Glomerular endothelial cell (primary cell): ENCODE measurements around the gene YKT6. TPM values are rescaled to one million over a fixed set of nuclear protein-coding genes. Genes with fewer than 3 reads are reported as not detected.
"Not testable (repeated sequence)": the region's sequence is repeated elsewhere in the genome, so short reads cannot be mapped to it uniquely, and the experiment has no call there.

ENCODE experiments used
- DNase-seq: peaks from one replicate; pipeline ENCODE4 v3.0.0-alpha.2; 2011; ENCODE audit warnings: low read depth, low spot score; ENCODE audit errors: extremely low read depth
- total RNA-seq: library from RNA; depleted of rRNA; stranded (reverse); fragments of >200 nt; gene quantifications from 2 replicates; pipeline ENCODE4 v1.2.3, GENCODE V29; 2015

The YKT6 gene
- total RNA-seq, 1 donor from 2014 or later: 110 TPM

DNA sequence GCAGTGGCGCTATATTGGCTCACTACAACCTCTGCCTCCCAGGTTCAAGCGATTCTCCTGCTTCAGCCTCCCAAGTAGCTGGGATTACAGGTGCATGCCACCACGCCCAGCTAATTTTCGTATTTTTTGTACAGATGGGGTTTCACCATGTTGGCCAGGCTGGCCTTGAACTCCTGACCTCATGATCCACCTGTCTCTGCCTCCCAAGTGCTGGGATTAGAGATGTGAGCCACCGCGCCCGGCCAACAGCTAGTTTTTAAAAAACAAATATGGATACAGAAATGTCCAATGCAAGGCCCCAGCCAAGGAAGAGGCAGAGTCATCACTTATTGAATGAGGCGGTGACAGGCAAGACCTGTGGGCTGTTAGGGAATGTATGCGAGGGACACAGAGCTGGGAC, 28.9 kb upstream of the YKT6 start:
- not testable (repeated sequence) for DNase-seq

DNA sequence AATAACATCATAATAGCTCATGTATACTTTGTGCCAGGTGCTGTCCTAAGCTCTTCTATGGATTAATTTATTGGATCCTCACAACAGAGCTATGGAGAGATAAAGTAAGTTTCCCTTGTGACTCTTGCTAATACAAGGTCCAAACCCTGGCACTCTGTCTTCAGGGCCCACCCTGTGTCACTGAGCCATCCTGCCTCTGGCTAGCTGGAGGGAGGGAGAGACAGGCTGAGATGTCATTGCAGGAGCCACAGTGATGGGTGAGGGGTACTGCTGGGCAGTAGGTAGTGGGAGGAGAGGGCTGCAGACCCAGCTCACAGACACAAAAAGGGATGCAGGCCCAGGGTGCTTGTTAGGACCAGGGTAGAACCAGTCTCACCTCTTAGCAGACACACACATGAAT, 28.4 kb upstream of the YKT6 start:
- no peak for DNase-seq

DNA sequence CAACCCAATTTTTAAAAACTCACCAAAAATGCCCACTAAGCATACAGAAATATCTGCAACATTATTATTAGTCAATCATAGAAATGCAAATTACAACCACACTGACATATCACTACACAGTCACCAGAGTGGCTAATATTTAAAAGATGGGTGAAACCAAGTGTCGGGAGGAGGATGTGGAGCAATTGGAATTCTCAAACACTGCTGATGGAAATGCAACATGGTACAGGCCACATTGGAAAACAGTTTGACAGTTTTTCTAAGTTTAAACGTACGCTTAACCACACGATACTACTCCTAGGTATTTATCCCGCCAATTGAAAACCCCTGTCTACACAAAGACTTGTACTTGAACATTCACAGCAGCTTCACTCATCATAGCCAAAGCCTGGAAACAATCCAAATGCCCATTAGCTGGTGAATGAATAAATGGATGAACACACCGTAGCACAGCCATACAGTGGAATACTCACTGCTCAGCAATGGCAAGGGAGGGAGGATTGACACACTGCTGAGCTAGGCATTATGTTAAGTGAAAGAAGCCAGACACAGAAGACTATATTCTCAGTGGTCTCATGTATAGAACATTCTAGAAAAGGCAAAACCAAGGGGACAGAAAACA, 27.9 kb upstream of the YKT6 start:
- no peak for DNase-seq

DNA sequence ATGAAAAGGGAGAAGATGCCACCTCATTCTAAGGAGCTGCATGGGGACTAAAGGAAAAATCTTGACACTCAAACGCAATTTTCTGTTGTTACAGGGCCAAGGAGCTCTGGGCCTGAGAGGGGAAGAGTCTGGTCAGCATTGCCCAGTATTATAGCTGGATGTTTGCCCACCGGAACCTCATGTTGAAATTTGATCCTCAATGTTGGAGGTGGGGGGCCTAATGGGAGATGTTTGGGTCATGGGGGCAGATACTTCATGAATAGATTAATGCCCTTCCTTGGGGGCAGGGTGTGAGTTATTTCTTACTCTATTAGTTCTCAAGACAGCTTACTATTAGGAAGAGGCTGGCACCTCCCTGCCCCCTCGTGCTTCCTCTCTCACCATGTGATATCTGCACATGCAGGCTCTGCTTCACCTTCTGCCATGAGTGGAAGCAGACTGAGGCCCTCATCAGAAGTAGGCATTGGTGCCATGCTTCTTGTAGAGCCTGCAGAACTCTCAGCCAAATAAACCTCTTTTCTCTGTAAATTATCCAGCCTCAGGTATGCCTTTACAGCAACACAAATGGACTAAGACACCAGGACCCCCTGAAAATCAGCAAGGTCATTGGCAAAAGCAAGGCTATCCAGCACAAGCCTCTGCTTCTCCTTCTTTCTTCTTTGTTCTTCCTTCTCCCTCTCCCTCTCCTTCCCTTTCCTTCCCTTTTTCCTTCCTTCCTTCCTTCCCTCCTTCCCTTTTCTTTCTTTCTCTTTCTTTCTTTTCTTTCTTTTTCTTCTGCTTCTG, 26.7 kb upstream of the YKT6 start:
- DNase-seq: no peak

DNA sequence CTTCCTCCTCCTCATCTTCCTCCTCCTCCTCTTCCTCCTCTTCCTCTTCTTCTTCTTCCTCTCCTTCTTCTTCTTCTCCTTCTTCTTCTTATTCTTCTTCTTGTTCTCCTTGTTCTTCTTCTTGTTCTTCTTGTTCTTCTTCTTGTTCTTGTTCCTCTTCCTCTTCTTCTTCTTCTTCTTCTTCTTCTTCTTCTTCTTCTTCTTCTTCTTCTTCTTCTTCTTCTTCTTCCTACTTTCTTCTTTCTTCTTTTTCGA, 26.2 kb upstream of the YKT6 start:
- not testable (repeated sequence) for DNase-seq

DNA sequence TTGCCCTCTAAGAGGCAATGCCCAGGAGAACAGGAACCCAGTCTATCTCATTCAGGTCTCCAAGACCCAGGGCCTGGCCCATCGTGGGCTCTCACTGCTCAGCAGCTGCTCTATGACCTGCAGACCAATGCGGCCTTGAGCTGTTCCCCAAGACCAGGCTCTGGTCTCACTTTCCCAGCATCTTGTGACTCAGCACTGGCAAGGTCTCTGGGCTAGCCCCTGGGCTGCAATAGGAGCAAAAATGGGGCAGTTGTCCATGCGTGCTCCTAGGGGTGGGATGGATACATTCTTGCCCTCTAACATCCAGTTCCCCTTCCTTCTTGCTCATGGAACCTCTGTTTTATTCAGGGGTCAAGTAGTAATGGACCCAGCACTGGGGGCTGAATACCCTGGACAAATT, 25.0 kb upstream of the YKT6 start:
- DNase-seq: no peak

DNA sequence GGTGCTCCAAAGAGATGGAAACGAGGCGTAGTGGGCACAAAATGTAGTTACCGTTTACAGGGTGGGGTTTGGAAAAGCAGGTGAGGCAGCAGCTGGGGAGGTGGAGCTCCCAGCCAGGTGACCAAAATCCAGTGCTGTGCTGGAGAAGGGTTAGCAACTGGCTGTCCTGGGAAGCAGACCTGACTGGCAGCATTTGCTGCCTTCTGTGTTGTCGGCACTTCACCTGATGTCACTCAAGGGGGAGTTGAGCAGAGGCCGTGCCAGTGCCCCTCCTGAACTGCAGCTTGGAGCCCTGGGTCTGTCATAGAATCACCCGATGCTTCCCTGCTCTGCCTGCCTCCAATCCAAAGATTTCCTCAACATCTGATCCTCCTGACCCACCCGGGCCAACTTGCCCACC, 24.3 kb upstream of the YKT6 start:
- no peak for DNase-seq

DNA sequence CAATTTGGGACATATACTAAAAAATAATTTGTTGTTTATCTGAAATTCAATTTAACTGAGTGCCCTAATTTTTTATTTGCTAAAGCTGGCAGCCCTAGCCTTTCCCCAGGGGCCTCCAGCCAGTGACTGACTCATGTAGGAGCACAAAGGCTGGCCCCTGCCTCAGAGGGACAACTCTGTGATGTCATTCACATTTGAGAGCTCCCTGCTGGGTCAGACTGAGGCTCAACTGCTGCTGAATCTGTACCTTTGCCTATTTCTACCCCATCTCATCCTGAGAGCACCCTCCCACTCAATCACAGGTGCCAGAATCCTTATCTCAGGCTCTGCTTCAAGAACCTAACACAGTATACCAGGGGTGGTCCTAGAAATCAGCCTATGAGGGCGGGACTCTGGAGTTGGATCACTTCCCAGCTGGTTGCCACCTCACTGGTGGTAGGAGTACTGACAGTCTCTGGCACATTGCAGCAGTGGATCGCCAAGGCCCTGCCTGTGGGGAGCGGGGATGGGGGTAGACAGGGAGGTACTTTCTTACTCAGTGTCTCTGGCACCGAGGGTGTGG, 23.1 kb upstream of the YKT6 start:
- no peak for DNase-seq

DNA sequence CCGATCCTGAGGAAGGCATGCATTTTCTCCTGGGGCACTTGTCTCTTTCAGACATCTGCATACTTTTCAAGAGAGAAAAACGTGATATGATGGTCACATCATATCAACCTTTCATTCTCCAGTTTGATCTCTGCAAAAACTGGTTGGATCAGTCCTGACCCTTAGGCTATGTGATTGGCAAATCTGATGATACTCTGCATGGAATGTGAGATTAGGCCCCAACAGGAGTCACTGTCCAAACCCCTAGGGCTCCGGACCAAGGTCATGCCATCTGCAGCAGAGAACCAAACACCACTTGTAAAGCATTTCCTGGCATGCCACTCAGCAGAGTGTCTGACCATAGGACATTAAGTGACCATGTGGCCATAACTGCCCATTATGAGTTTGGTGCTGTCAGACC, 20.1 kb upstream of the YKT6 start:
- no peak for DNase-seq

DNA sequence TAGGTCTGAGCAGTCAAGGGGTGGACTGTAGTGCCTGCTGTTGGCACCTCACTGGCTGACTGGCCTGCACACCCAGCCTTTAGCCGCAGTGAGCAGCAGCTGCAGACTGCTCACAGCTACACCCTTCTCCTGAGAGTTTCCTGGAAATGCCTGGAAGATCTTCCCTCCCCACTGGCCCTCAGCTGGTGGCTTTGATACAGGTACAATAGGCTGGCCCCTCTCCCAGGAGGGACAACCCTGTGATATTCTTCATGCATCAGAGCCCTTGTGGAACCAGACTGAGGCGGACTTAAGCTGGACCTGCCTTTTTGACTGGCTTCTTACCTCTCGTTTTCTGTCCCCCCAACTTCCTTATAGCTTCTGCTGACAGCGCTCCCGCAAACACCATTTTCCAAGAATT, 18.0 kb upstream of the YKT6 start:
- no peak for DNase-seq

DNA sequence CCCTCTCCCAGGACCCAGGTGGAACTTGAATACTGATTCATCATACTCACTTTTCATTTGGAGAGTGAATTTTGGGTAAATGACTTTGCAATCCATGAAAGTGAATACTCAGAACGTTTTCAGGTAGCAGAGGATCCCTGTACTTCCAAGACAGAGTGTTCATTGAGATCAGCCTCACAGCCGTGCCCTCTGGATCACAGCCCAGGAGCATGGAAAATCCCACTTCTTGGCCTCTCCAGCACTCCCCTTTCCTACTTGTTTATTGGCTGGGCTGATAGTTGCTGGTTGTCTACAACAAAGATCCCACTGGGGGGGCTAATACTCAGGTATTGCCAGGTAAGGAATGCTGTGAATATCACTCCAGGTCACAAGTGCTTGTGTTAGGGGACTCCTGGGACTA, 17.4 kb upstream of the YKT6 start:
- no peak for DNase-seq

DNA sequence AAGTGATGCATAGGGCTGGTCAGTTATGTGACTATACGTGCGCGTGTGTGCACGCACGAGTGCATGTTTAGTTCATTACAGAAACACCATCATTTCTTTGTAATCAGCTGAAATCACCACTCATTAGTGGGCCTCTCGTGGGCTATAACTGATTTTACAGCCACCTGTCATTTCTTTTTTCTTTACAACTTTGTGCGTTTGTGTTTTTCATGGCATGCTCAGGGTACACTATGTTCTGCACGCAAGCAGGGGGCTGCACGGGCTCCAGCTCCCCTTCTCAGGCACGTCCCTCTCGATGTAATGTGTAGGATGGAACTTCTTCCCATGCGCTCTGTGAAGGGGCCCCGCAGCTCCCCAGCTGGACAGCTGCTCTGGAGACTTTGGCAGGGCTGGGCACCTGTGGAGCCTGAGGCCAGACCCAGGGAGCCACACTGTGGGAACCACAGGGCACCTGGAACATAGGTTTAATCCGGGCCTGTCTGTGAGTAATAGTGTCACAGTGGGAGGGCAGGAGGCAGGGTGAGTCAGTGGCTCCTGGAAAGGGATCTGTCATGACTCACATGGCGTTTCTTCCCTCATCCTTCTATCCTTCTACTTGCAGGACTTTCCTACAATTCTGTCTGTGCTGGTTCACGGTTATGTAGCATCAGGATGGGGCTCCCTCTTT, 16.4 kb upstream of the YKT6 start:
- DNase-seq: no peak

DNA sequence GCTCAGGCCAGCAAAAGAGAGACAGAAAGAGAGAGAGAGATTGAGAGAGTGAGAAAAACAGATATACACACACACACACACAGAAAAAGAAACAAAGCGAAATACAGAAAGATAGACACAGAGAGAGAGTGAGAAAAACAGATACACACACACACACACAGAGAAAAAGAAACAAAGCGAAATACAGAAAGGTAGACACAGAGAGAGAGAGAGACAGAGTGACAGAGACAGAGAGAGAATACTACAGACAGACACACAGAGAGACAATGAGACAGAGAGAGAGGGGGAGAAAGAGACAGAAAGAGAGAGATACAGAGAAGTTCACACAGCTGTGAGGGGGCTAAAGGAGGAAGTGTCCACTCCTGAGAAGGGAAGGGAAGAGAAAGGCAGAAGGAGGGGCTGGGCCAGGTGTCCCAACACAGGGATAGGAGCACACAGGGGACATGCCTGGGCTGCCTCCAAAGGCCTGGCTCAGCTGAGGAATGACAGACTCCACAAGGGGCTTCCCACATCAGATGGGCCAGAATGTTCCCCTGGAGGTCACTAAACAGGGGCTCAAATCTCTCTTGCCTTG, 15.8 kb upstream of the YKT6 start:
- no peak for DNase-seq

DNA sequence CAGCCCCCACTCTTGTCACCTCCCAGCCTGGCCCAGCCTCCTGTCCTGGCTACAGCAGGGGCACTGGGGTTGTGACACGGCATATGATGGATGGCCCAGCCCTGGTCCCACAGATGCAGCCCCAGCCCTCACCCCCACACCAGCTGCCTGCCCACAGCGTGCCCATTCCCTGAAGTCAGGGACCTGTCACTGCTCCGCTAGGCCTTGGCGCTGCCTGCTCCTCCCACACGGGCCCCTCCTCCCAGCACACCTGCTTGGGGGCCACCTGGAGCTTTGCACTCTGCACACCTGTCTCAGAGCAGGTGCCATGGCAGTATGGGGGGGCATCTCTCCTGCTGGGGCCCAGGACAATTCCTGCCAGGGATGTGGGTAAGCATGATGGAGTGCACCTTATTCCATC, 15.0 kb upstream of the YKT6 start:
- DNase-seq: no peak

DNA sequence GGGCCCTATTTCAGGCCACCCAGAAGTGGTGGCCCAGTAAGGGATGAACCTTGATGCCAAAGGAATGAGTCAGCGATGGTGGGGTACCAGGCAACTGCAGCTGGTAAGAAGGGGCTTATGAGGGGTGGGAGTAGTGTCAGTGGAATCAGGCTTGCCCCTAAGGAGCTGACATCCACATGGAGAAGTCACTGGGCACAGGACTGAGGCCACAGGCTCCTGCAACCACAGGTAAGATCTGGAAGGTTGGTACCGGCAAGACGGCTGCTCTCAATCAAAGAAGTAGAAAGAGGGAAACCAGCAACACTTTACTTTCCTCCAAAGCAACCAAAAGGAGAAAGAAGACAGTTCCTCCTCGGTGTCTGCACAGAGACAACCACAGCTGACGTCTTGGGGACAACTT, 14.0 kb upstream of the YKT6 start:
- no peak for DNase-seq

DNA sequence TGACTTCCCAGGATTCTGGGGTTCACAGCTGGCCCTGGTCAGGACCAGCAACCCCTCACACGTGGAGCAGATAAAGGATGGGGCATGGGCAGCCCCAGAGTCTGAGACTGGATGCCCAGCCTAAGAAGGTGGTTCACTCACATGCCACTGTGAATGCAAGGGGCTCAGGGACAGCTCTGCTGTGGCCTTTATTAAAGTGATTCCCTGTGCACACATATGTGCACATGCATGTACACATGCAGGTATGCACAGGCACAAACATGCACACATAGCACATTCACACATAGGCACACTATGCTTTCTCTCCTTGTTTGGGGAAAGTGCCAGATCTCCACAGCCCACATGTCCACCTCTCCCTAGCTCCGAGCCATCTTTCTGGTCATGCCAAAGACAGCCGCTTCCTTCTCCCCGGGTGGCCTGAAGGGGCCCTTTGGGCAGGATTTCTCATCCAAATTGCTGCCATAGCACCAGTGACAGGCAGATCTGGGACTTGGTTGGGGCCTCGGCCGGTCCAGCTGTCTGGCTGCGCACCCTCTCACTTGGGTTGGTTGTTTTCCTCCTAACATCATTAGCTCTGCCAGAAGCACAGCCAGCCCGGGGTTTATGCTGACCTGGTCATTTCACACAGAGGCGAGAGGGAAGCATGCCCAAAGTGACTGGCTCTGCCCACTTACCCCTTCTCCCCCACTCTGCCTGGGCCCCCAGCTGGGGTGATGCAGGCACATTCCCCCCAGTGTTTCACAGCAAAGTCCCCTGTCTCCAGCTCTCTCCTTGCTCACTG, 13.0 kb upstream of the YKT6 start:
- no peak for DNase-seq

DNA sequence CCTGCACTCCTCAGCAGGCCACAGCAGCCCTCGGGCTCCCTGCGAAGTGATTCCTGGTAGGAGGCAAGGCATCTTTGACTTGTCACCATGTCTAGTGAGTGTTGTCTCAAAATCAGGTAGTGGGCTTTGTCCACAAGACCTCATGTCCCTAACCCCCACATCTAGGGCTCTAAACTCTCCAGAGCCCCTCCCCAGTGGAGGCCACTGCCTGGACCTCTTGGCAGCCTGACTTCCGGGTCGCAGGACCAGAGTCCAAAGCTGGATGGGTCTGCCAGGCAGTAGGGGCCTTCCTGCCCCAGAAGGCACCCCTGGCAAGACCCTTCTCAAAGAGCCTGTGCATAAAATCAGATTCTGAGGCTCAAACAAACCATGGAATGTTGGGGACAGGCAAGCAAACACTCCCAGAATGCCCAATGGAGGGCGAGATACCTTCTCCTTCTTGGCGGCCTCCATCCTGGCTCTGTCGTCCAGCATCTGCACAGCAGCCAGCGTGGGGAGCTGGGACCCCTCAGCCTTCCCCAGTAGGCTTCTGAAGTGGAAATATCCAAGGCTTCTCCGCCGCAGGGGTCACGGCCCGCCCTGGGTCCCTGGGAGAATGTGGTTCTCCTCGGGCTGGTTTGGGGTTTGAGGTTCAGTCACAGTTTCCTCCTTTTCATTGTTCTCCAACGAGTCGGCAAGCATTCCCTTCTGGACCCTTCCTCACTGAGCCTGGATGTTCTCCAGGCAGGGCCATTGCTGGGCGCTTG, 12.1 kb upstream of the YKT6 start:
- DNase-seq: no peak

DNA sequence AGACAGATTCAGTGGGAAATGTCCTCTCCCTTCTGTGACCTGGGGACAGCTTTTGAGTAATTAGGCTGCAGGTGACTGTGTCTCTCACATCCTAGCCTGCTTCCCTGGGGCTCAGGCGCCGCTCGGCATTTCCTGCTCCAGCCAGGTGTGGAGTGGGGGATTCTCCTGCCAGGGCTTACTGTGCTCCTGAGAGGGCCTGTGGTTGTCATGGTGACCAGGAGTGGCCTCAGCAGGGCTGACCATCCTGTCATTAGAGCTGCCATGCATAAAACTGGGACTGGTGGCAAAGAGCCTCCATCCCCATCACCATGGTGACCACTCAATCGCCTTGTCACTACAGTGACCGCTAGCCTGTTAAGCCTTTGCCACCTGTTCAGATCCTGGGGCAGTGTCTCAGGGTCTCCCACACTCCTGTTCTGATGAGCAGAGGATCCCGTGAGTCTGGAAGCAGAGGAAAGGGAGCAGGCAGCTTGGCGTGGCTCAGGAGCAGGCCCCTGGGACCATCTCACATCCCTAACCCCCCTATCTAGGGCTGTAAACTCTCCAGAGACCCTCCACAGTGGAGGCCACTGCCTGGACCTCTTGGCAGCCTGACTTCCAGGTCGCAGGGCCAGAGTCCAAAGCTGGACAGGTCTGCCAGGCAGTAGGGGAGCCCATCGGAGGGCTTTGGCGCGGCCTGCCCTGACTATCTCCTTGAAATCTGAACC, 11.3 kb upstream of the YKT6 start, which contains the start of gene GCK:
Gene GCK (minus strand): TSS at position 154 of the 707 bp plus-strand sequence. CDS start 486 bp downstream, outside the sequence.
- DNase-seq: no peak
